ENCODE results near the gene CDYL2. TPM values are rescaled to one million over a fixed set of nuclear protein-coding genes. Genes with fewer than 3 reads are reported as not detected.

The CDYL2 gene
- polyA plus RNA-seq, 1 donor from 2014 or later, result 2.6 TPM

DNA sequence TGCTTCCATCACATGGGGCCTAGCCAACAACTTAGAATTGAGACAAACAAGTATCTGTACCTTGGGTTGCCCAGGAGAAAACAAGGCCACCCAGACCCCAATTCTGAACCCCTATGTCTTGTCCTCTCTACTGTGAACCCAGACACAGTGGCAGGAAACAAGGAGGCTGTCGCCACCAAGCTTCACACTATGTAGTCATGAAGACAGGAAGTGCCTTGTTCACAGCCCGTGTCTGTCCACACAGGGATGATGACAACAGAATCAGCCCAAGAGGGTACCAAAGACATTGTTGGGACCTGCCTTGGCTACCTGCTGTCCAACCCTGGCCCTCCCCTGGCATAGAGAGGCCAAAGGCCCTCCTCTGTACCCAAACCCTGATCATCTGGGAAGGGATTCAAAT, 84.8 kb downstream of the CDYL2 start:
- no peaks in the 10 kb centered on the region for H3K79me2 ChIP-seq (replicated peaks; ENCODE audit: insufficient read depth, low read length)
- no peak overlapping the region for H3K27ac ChIP-seq (ENCODE audit: low read length)
- TF ChIP-seq POLR2AphosphoS5 (IDR thresholded peaks at IDR 0.05) (no peak), TAF1 (IDR thresholded peaks at IDR 0.05; ENCODE audit: low read depth) (no peak)

DNA sequence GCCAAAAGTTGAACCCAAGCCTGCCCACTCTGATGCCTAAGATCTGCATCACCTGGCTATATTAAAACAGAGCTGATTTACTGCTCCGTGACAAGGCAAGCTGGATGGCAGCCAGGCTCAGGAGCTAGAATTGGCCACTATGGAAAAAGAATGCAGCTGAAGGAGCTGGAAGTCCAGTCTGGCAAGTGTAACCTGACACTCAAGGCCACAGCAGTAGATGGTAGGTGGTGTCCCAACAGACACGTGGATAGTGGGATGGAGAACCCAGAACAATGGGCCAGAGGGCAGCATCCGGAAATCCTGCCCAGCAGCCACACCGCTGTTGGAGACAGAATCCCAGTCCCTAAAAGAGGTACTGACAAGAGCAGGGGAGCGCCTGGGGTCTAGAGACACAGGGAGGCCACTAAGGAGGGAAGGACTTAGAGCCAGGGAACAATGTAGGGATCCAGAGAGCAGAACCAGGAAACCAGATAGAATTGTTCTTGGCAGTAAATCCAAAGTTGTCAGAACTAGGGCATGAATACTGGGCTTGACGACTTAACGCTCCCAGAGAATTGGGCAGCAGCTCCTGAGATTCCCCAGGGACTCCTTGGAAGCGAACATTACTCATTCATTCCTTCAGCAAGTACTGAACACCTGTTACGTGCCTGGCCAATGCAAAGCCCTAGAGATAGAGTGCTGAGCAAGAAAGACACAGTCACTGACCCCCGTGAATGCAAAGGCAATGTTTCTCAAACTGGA, 85.7 kb downstream of the CDYL2 start:
- no peak overlapping the region for H3K4me3 ChIP-seq (ENCODE audit: low read length)
- no peak overlapping the region for H3K4me2 ChIP-seq (ENCODE audit: low read length)
- H4K20me1 ChIP-seq (ENCODE audit: insufficient read depth), result no peaks in the 10 kb centered on the region
- H2AFZ ChIP-seq (ENCODE audit: low read depth, low read length), result no peak overlapping the region
- H3F3A ChIP-seq (ENCODE audit: insufficient read depth, low read length, poor library complexity, severe bottlenecking), result no peaks in the 10 kb centered on the region
- H3K36me3 ChIP-seq (ENCODE audit: insufficient read depth, low read length), result no peaks in the 10 kb centered on the region
- no peaks in the 10 kb centered on the region for H3K9me2 ChIP-seq (ENCODE audit: insufficient read depth, low read length)
- no peak overlapping the region for H3K9ac ChIP-seq (ENCODE audit: low read length)
- H3K9me3 ChIP-seq (ENCODE audit: low read length), result no peaks in the 10 kb centered on the region
- H3K27me3 ChIP-seq (ENCODE audit: insufficient read depth, low read depth, low read length), result no peaks in the 10 kb centered on the region
- no peak overlapping the region for H3K27ac ChIP-seq (ENCODE audit: low read length)
- TF ChIP-seq MXI1 (conservative IDR thresholded peaks at IDR 0.05; ENCODE audit: poor library complexity, severe bottlenecking) (no peak), EZH2 (IDR thresholded peaks at IDR 0.05; ENCODE audit: borderline replicate concordance, insufficient read depth, low read length, poor library complexity, severe bottlenecking) (no peak), SMC3 (conservative IDR thresholded peaks at IDR 0.05; ENCODE audit: poor library complexity) (no peak), TAF1 (IDR thresholded peaks at IDR 0.05; ENCODE audit: low read depth) (no peak), POLR2AphosphoS5 (IDR thresholded peaks at IDR 0.05) (no peak)
- TF ChIP-seq, protein P1, sequence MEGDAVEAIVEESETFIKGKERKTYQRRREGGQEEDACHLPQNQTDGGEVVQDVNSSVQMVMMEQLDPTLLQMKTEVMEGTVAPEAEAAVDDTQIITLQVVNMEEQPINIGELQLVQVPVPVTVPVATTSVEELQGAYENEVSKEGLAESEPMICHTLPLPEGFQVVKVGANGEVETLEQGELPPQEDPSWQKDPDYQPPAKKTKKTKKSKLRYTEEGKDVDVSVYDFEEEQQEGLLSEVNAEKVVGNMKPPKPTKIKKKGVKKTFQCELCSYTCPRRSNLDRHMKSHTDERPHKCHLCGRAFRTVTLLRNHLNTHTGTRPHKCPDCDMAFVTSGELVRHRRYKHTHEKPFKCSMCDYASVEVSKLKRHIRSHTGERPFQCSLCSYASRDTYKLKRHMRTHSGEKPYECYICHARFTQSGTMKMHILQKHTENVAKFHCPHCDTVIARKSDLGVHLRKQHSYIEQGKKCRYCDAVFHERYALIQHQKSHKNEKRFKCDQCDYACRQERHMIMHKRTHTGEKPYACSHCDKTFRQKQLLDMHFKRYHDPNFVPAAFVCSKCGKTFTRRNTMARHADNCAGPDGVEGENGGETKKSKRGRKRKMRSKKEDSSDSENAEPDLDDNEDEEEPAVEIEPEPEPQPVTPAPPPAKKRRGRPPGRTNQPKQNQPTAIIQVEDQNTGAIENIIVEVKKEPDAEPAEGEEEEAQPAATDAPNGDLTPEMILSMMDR (IDR thresholded peaks at IDR 0.05; ENCODE audit: poor library complexity, severe bottlenecking), result no peak
- TF ChIP-seq, protein P2, sequence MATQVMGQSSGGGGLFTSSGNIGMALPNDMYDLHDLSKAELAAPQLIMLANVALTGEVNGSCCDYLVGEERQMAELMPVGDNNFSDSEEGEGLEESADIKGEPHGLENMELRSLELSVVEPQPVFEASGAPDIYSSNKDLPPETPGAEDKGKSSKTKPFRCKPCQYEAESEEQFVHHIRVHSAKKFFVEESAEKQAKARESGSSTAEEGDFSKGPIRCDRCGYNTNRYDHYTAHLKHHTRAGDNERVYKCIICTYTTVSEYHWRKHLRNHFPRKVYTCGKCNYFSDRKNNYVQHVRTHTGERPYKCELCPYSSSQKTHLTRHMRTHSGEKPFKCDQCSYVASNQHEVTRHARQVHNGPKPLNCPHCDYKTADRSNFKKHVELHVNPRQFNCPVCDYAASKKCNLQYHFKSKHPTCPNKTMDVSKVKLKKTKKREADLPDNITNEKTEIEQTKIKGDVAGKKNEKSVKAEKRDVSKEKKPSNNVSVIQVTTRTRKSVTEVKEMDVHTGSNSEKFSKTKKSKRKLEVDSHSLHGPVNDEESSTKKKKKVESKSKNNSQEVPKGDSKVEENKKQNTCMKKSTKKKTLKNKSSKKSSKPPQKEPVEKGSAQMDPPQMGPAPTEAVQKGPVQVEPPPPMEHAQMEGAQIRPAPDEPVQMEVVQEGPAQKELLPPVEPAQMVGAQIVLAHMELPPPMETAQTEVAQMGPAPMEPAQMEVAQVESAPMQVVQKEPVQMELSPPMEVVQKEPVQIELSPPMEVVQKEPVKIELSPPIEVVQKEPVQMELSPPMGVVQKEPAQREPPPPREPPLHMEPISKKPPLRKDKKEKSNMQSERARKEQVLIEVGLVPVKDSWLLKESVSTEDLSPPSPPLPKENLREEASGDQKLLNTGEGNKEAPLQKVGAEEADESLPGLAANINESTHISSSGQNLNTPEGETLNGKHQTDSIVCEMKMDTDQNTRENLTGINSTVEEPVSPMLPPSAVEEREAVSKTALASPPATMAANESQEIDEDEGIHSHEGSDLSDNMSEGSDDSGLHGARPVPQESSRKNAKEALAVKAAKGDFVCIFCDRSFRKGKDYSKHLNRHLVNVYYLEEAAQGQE (IDR thresholded peaks at IDR 0.05; ENCODE audit: borderline replicate concordance), result no peak
- H3K79me2 ChIP-seq (replicated peaks; ENCODE audit: insufficient read depth, low read length), result no peaks in the 10 kb centered on the region

More for the DNA sequence above, 84.8 kb downstream of the CDYL2 start:
- H3K36me3 ChIP-seq (ENCODE audit: insufficient read depth, low read length), result no peaks in the 10 kb centered on the region
- H4K20me1 ChIP-seq (ENCODE audit: insufficient read depth), result no peaks in the 10 kb centered on the region
- no peak overlapping the region for H2AFZ ChIP-seq (ENCODE audit: low read depth, low read length)
- H3K9me2 ChIP-seq (ENCODE audit: insufficient read depth, low read length), result no peaks in the 10 kb centered on the region
- H3K9me3 ChIP-seq (ENCODE audit: low read length), result no peaks in the 10 kb centered on the region
- no peaks in the 10 kb centered on the region for H3K27me3 ChIP-seq (ENCODE audit: insufficient read depth, low read depth, low read length)
- H3K9ac ChIP-seq (ENCODE audit: low read length), result no peak overlapping the region
- H3K4me3 ChIP-seq (ENCODE audit: low read length), result no peak overlapping the region
- no peak overlapping the region for H3K4me2 ChIP-seq (ENCODE audit: low read length)
- H3F3A ChIP-seq (ENCODE audit: insufficient read depth, low read length, poor library complexity, severe bottlenecking), result no peaks in the 10 kb centered on the region

DNA sequence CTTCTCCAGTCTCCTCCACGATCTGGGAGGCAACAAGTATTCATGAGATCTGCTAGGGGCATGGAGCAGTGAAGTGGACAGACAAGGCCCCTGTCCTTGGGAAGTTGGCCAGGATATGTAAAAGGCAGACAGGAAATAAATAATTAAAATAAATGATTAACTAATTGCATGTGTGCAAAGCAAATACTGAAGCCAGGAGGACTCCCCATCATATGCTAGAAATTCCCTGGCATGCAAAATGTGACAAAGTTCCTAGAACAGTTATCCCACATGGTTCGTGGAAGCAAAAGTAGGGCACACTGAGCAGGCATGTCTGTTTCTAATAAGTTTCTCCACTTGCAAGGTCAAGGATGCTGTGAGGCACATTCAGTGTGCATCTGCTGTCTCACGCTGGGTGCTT, 86.8 kb downstream of the CDYL2 start:
- Histone ChIP-seq H3K4me3 (ENCODE audit: low read length) (no peak overlapping the region), H3K27ac (ENCODE audit: low read length) (no peak overlapping the region), H3K9me2 (ENCODE audit: insufficient read depth, low read length) (no peaks in the 10 kb centered on the region), H3K9ac (ENCODE audit: low read length) (no peak overlapping the region), H3K36me3 (ENCODE audit: insufficient read depth, low read length) (no peaks in the 10 kb centered on the region), H3K27me3 (ENCODE audit: insufficient read depth, low read depth, low read length) (no peaks in the 10 kb centered on the region), H3K4me2 (ENCODE audit: low read length) (no peak overlapping the region), H3K9me3 (ENCODE audit: low read length) (no peaks in the 10 kb centered on the region), H2AFZ (ENCODE audit: low read depth, low read length) (no peak overlapping the region), H4K20me1 (ENCODE audit: insufficient read depth) (no peaks in the 10 kb centered on the region), H3F3A (ENCODE audit: insufficient read depth, low read length, poor library complexity, severe bottlenecking) (no peaks in the 10 kb centered on the region), H3K79me2 (replicated peaks; ENCODE audit: insufficient read depth, low read length) (no peaks in the 10 kb centered on the region)
- TF ChIP-seq TAF1 (IDR thresholded peaks at IDR 0.05; ENCODE audit: low read depth), result no peak
- TF ChIP-seq, protein P2 (IDR thresholded peaks at IDR 0.05; ENCODE audit: borderline replicate concordance), result no peak
- no peak for TF ChIP-seq EP300 (conservative IDR thresholded peaks at IDR 0.05; ENCODE audit: poor library complexity, severe bottlenecking)
- TF ChIP-seq, protein P1 (IDR thresholded peaks at IDR 0.05; ENCODE audit: poor library complexity, severe bottlenecking), result no peak
- TF ChIP-seq EZH2 (IDR thresholded peaks at IDR 0.05; ENCODE audit: borderline replicate concordance, insufficient read depth, low read length, poor library complexity, severe bottlenecking), result no peak
- no peak for TF ChIP-seq POLR2AphosphoS5 (IDR thresholded peaks at IDR 0.05)
- TF ChIP-seq SMC3 (conservative IDR thresholded peaks at IDR 0.05; ENCODE audit: poor library complexity), result no peak
